GM06990 (cell line): ENCODE data around the gene CPXM2.

Source experiments
- DNase-seq: peaks from one replicate; pipeline ENCODE4 v3.0.0-alpha.2; 2011; ENCODE audit not compliant: insufficient read length; ENCODE audit errors: extremely low read depth
- H3K27me3 ChIP-seq: replicated peaks from 2 replicates; pipeline ENCODE4 v1.6.0; 2011; ENCODE audit warnings: low read length; ENCODE audit not compliant: control insufficient read depth, insufficient read depth
- H3K36me3 ChIP-seq: 2 replicates; pipeline ENCODE4 v1.5.1; 2011; ENCODE audit warnings: low read length; ENCODE audit not compliant: control insufficient read depth, insufficient read depth
- H3K4me3 ChIP-seq: replicated peaks from 2 replicates; pipeline ENCODE4 v1.5.1; 2011; ENCODE audit warnings: low read depth, mild to moderate bottlenecking, control low read depth, low read length
- CTCF ChIP-seq: IDR thresholded peaks from 2 replicates; pipeline ENCODE4 v1.5.1; 2011; ENCODE audit warnings: low read length, control low read depth, mild to moderate bottlenecking, inconsistent platforms; ENCODE audit not compliant: insufficient read depth, poor library complexity, severe bottlenecking

The CPXM2 gene

GRCh38 chr10:123891144-123892071 is at the start of gene CPXM2:
TSS of gene CPXM2 (minus strand) at chr10:123891807. CDS start at chr10:123891659, 148 bp downstream.
- DNase-seq: no peak
- Histone ChIP-seq H3K27me3 (peaks cover 3% of the 10 kb centered on the region), H3K4me3 (no peak within 1 kb of the TSS), H3K36me3 (no peaks in the 10 kb centered on the region)
- TF ChIP-seq CTCF: no peak

GRCh38 chr10:123939591-123939990 is 48.0 kb upstream of the CPXM2 start:
- Histone ChIP-seq H3K27me3 (no peaks in the 10 kb centered on the region; the same call in 1 of the 2 replicates), H3K4me3 (no peak overlapping the region), H3K36me3 (no peaks in the 10 kb centered on the region)
- DNase-seq: no peak
- no peak for TF ChIP-seq CTCF

DNA sequence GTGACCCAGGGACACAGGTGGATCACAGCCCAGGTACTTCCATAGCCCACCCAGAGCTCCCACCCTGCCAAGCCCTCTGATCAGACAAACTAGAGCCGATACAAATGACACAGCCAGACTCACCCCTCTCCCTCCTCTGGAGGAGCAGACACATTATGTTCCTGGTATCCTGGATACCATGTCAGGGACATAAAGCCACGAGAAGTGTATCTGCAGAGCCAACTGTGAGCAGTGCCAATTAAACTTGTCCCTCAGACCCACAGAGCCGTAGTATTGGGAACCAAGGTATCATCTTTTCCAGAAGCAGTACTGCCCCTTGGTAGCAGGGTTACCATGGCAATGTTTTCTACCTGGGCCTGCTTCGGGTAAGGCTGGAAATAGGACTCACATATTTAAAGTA is 47.3 kb upstream of the CPXM2 start:
- Histone ChIP-seq H3K4me3 (no peak overlapping the region), H3K36me3 (no peaks in the 10 kb centered on the region), H3K27me3 (no peaks in the 10 kb centered on the region; the same call in 1 of the 2 replicates)
- no peak for TF ChIP-seq CTCF
- DNase-seq: no peak

DNA sequence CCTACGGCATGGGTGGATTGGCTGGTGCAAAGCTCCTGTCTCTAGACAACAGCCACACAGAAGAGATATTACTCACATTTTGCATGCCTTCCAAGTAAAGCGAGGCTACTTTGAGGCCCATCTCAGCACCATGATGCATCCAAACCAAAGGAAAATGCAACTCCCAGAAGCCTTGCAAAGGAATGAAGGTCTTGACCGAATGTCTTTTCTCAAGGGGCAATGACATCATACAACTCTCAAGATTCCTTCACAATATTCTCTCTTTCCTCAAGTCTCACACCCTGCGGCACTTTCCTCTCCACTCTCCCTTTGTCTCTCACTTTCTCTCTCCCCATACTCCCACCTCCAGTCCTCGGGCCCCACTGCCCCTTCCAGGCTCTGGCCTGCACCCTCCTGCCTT is 44.8 kb upstream of the CPXM2 start:
- TF ChIP-seq CTCF: no peak
- Histone ChIP-seq H3K4me3 (no peak overlapping the region), H3K36me3 (no peaks in the 10 kb centered on the region), H3K27me3 (no peaks in the 10 kb centered on the region; the same call in 1 of the 2 replicates)
- no peak for DNase-seq

GRCh38 chr10:123935680-123936079 is 44.1 kb upstream of the CPXM2 start:
- Histone ChIP-seq H3K4me3 (no peak overlapping the region), H3K36me3 (no peaks in the 10 kb centered on the region), H3K27me3 (no peaks in the 10 kb centered on the region; the same call in 1 of the 2 replicates)
- TF ChIP-seq CTCF: no peak
- DNase-seq: no peak
